Measurements from ENCODE around the gene TMEM255B.
"Not testable (repeated sequence)": the region's sequence is repeated elsewhere in the genome, so short reads cannot be mapped to it uniquely, and the experiment has no call there.

The TMEM255B gene

DNA sequence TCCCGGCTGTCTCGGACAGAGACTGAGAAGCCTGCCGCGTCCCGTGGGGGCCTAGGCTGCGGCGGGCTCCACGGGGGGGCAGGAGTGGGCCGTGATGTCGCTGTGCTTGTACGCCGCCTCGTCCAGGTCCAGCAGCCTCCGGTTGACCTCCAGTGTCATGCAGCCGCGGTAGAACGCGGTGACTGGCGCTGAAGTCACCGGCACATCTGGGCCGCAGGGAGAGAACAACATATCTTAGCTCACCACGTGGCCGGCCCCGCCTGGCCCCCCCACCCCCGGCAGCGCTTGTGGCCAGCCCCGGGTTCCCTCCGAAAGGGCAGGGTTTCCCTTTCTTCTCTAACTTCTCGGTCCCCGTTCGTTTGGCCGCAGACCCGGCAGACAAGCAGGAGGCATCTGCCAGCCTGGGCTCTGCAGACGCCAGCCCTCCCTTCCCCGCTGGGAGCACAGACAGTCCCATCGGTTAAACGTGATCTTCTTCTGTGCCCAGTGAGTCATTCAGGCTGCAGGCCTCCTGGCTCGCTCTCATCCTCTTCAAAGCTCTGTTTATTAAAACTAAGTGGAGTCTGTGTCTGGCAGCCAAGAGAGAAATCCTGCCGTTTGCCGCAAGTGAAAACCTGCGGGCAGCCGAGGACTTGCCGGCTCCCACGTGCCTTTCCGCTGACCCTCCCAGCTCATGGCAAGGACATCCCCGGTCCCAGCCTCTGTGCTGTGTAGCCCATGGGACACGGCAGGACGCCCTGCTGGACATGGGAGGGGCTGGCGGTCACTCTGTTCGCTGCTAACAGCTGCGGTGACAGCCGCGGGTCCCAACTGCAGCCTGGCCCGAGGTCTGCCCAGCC lies 62.0 kb downstream of the TMEM255B start:
- DNase-seq, result no peak

DNA sequence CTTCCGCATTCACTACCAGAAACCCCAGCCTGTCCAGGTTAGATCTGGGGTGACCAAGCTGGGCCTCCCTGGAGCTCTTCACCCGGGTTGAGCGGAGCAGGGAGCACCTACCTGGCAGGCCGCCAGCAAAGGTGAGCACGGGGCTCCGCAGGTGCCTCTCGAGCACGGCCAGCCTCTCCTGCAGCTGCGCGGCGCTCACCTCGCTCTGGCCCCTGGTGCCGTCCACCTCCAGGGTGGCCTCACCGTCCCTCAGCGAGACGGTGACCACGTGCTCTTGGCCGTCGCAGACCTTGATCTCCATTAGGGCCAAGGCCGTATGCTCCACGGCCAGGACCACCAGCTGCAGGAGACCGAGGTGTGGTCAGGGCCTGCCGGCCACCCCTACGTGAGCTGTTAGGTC lies 62.8 kb downstream of the TMEM255B start:
- DNase-seq, result no peak

GRCh38 chr13:113822266-113822665 lies 63.2 kb downstream of the TMEM255B start:
- DNase-seq, result no peak

- DNase-seq, result no peak
Measured at GRCh38 chr13:113822956-113823744, 64.1 kb downstream of the TMEM255B start.

- no peak for DNase-seq
Measured at GRCh38 chr13:113823771-113824170, 64.7 kb downstream of the TMEM255B start.

- no peak for DNase-seq
Measured at GRCh38 chr13:113825841-113826240, 66.8 kb downstream of the TMEM255B start.

DNA sequence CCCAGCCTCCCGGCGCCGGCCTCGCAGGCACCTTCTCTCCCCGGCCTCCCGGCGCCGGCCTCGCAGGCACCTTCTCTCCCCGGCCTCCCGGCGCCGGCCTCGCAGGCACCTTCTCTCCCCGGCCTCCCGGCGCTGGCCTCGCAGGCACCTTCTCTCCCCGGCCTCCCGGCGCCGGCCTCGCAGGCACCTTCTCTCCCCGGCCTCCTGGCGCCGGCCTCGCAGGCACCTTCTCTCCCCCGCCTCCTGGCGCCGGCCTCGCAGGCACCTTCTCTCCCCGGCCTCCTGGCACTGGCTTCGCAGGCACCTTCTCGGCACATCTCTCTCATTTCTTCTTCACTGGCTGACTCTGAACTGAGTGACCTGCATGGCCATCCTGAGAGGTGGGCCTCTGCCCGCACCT lies 67.4 kb downstream of the TMEM255B start:
- DNase-seq, result not testable (repeated sequence)

- no peak for DNase-seq
Measured at GRCh38 chr13:113827021-113827420, 68.0 kb downstream of the TMEM255B start.

- DNase-seq, result no peak
Measured at GRCh38 chr13:113828282-113828825, 69.3 kb downstream of the TMEM255B start.

DNA sequence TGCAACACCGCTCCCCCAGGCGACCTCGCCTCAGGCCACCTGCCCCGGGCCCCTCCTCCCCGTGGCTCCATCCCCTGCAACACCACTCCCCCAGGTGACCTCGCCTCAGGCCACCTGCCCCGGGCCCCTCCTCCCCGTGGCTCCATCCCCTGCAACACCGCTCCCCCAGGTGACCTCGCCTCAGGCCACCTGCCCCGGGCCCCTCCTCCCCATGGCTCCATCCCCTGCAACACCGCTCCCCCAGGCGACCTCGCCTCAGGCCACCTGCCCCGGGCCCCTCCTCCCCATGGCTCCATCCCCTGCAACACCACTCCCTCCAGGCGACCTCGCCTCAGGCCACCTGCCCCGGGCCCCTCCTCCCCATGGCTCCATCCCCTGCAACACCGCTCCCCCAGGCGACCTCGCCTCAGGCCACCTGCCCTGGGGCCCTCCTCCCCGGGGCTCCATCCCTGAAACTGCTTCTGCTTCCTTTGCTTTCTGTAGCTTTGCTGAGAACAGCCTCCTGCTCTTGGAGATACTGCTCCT lies 71.5 kb downstream of the TMEM255B start:
- DNase-seq, result not testable (repeated sequence)

GRCh38 chr13:113831061-113831460 lies 72.0 kb downstream of the TMEM255B start:
- DNase-seq, result no peak

- DNase-seq, result no peak
Measured at GRCh38 chr13:113832205-113832604, 73.2 kb downstream of the TMEM255B start.

- DNase-seq, result no peak
Measured at GRCh38 chr13:113832631-113833030, 73.6 kb downstream of the TMEM255B start.

- DNase-seq, result no peak
Measured at GRCh38 chr13:113833111-113833830, 74.2 kb downstream of the TMEM255B start.

GRCh38 chr13:113834006-113834405 lies 75.0 kb downstream of the TMEM255B start:
- DNase-seq, result not testable (repeated sequence)

DNA sequence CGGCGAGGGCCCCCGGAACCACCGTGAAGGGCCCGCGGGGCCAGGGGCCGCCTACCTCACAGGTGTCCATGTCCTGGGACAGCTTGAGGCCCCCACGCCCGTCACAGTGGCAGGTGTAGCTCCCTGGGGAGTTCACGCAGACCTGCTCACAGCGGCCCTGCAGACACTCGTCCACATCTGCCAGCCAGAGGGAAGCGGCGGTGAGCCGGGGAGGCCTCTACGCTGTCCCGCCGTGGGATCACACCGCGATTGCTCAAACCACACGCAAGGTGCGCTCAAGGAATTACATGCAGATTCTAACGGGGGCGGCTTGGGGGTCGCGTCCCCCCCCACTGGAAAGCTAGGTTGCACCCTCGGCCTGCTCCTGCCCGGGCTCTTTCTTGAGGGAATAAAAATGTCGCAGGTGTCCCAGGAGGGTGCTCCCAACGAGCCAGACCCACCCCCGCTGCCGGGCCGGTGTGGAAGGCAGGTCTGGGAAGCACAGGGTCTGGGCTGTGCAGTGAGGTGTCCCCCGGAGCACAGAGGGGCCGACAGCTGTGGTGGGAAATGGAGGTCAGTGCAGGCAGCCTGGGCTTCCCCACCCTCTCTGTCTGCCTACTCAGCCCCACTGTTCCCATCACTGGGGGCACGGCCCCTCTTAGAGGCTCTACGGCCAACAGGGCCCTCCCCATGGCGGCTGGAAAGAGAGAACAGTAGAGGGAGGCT lies 75.6 kb downstream of the TMEM255B start:
- no peak for DNase-seq

DNA sequence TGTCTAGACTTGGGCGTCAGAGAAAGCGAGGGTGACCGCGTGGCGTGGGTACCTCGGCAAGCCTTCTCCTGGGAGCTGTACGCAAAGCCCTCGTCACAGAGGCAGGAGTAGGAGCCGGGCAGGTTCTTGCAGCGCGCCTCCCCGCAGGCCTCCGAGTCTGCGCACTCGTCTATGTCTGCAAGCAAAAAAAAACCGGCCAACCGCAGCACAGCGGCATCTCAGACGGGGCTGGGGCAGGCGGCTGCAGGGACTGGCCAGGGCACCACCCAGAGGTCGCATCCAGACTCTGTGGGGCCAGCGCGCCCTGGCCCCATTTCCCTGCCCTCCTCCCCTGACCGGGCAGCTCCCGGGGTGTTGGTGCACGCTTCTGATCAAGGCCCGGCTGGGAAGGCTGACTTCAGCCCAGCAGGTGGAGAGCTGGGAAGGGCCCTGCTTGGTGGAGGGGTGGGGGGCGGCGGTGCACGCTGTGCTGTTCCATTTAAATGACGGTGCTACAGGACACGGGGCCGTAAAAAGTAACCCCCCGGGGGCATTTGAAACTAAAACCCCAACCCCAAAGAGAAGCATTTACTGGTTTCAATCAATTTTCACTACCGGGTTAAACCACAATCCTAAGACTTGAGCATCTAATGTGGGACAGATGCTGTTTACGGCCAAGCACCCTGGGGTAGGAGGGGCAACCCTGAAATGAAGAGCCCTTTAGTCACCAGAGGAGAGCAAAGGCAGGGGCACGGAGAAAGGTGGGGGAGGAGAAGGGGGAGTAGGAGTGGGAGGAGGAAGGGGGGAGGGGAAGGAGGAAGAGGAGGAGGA lies 76.6 kb downstream of the TMEM255B start:
- DNase-seq, result no peak

- DNase-seq, result no peak
Measured at GRCh38 chr13:113836768-113837559, 77.9 kb downstream of the TMEM255B start.

DNA sequence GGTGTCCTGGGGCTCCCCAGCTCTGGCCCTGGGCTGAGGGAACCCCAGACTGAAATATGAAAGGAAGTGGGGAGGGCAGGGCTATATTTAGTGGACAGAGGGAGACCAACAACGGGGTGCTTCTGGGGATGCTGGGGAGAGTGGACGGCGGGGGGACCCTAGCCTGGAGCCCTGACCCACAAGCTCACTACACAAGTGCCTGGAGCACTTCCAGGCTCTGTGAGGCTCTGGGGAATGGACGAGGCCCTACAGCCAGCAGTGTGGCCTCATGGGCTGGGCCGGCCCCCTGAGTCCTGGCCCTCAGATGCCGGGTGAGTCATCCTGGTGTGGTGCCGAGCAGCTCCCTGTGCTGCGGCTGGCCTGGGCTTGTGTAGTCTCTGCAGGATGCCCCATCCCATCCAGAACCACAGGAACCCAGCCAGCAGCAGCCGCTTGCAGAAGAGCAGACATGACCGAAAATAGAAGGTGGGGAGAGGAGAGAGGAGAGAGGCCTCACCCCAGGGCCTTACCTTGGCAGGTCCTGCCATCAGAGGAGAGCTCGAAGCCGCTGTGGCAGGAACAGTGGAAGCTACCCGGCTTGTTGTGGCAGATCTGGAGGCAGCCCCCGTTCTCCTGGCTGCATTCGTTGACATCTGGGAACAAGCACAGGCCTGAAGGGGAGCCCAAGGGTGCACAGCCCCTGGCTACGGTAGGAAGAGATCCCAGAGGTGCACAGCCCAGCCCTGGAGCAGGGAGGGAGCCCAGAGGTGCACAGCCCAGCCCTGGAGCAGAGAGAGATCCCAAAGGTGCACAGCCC lies 78.7 kb downstream of the TMEM255B start:
- DNase-seq, result no peak
